Testis (tissue), 2 donors: Measurements from ENCODE around the gene KIFC3.

Source experiments
- POLR2A ChIP-seq: fragments of 450-650 bp; IDR thresholded peaks from one replicate; pipeline ENCODE4 v1.6.1; 2017; ENCODE audit warnings: antibody characterized with exemption, mild to moderate bottlenecking, moderate library complexity
- TF ChIP-seq, protein P1 (sequence below), 3 experiments: fragments of 450-650 bp in 2 of 3; fragments of 200-600 bp in 1 of 3; sonication (generic) in 1 of 3; IDR thresholded peaks; one replicate each; pipeline ENCODE4 v1.5.1; 2016 to 2019; ENCODE audit warnings: antibody characterized with exemption in 3 of 3, mild to moderate bottlenecking in 2 of 3, moderate library complexity in 1 of 3

DNA sequence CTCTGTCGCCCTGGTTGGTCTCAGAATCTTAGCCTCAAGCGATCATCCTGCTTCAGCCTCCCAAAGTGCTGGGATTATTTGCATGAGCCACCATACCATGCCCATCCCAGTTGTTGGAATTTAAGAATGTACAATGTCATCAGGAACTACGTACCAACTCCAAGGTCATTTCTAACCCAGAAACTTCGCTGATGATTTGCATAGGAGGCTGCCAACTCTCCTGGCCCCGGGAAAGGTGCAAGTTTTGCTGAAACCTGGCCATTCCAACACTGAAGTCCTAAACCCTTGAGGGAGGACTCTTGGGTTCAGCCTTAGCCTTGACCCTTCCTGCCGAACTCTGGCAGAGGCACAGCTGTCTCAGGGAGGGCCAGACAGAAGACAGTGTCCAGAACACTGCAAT is 2.9 kb upstream of the KIFC3 start:
- TF ChIP-seq, protein P1, sequence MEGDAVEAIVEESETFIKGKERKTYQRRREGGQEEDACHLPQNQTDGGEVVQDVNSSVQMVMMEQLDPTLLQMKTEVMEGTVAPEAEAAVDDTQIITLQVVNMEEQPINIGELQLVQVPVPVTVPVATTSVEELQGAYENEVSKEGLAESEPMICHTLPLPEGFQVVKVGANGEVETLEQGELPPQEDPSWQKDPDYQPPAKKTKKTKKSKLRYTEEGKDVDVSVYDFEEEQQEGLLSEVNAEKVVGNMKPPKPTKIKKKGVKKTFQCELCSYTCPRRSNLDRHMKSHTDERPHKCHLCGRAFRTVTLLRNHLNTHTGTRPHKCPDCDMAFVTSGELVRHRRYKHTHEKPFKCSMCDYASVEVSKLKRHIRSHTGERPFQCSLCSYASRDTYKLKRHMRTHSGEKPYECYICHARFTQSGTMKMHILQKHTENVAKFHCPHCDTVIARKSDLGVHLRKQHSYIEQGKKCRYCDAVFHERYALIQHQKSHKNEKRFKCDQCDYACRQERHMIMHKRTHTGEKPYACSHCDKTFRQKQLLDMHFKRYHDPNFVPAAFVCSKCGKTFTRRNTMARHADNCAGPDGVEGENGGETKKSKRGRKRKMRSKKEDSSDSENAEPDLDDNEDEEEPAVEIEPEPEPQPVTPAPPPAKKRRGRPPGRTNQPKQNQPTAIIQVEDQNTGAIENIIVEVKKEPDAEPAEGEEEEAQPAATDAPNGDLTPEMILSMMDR (IDR thresholded peaks at IDR 0.05): no peak
- TF ChIP-seq POLR2A: no peak
